ENCODE data around the gene AOC1. TPM values are rescaled to one million over a fixed set of nuclear protein-coding genes. Genes with fewer than 3 reads are reported as not detected.
A peak's percentile ranks its signal among the peaks of the same experiment; 100 is the strongest.
"Not testable (repeated sequence)": the region's sequence is repeated elsewhere in the genome, so short reads cannot be mapped to it uniquely, and the experiment has no call there.

The AOC1 gene
- polyA plus RNA-seq, 4 donors = 23.9 to 102 (median 75.6) TPM

DNA sequence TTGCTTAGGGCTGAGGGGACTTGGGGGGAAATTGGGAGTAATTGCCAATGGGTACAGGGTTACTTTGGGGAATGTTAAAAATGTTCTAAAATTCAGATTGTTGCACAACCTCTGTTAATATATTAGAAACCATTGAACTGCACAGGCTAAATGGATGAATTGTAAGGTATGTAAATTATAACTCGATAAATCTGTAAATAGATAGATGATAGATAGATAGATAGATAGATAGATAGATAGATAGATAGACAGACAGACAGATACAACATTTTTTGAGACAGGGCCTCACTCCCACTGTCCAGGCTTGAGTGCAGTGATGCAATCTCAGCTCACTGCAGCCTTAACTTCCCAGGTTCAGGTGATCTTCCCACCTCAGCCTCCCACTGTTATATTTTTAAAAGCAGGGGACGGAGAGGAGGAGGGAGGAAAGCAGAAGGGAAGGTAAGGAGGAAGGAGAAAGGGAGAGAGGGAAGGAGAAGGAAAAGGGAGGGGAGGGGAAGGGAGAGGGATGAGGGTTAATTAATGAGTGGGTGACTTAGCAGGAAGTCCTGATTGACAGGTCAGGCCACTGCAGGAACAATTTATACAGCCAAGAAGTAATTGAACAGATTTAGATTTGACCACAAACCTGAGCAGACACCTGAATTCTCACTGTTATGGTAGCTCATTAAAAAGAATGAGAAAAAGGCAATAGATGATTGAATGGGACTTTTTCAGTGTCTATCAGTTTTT lies 38.7 kb downstream of the AOC1 start:
- DNase-seq (ENCODE audit: low read depth in 4 of 4, low spot score in 2 of 4) = no peak

DNA sequence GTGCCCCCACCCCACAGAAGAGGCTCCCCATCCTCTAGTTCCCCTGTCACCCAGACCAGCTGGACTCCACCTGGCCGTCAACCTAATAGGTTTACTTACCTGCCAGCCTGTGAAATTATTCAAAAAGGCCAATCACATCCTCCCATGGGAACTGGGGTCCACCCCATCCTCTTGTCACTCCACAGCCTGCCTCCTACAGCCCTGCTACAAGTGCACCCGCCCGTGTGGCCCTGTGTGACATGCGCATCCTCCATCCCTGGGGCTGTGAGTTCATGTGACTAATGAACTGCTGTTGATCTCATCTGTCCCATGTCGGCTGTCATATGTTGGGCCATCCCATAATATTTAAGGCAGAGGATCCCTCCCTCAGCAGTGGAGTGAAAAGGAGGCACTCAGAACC lies 39.4 kb downstream of the AOC1 start:
- DNase-seq (ENCODE audit: low read depth in 4 of 4, low spot score in 2 of 4) = no peak

DNA sequence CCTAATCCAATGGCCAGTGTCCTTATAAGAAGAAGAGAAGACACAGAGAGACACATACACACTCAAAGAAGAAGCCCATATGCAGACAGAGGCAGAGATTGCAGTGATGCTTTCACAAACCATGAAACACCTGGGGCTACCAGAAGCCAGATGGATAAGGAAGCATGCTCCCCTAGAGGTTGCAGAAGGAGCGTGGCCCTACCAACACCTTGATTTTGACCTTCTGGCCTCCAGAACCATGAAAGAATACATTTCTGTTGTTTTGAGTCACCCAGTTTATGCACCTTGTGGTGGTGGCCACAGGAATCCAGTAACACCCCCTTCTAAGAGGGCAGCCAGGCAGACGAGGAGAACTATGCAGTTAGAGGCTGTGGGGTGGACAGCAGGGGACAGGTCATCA lies 43.5 kb downstream of the AOC1 start:
- DNase-seq (ENCODE audit: low read depth in 4 of 4, low spot score in 2 of 4) = no peak

DNA sequence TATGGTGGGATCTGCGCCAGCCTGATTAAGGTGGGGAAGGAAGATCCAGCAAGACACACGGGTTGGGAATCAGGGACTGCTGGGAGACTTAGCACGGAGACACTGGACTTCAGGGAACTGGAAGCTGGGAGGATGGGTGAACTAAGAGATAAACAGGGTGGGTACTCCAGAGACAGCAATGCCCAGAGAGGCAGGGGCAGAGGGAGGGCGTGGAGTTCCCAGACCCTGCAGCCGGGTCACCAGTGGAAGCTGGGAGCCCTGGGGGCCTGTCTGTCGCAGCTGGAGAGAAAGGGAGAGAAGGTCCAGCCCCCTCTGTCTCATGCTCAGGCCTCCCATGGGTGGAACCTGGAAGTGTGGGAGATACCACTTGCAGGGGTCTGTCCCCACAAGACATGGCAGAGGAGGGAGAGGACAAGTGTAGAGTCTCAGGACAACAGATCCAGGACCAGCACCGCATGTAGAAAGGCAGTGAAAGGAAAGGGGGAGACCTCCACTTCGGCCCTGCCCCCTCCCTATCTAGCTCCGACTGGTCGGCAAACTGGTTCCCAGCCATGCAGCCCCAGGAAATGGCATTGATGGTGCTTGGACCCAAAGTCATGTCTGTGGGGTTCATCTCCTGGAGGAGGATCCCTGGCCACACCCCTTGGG lies 44.4 kb downstream of the AOC1 start:
- DNase-seq (ENCODE audit: low read depth in 4 of 4, low spot score in 2 of 4) = no peak

DNA sequence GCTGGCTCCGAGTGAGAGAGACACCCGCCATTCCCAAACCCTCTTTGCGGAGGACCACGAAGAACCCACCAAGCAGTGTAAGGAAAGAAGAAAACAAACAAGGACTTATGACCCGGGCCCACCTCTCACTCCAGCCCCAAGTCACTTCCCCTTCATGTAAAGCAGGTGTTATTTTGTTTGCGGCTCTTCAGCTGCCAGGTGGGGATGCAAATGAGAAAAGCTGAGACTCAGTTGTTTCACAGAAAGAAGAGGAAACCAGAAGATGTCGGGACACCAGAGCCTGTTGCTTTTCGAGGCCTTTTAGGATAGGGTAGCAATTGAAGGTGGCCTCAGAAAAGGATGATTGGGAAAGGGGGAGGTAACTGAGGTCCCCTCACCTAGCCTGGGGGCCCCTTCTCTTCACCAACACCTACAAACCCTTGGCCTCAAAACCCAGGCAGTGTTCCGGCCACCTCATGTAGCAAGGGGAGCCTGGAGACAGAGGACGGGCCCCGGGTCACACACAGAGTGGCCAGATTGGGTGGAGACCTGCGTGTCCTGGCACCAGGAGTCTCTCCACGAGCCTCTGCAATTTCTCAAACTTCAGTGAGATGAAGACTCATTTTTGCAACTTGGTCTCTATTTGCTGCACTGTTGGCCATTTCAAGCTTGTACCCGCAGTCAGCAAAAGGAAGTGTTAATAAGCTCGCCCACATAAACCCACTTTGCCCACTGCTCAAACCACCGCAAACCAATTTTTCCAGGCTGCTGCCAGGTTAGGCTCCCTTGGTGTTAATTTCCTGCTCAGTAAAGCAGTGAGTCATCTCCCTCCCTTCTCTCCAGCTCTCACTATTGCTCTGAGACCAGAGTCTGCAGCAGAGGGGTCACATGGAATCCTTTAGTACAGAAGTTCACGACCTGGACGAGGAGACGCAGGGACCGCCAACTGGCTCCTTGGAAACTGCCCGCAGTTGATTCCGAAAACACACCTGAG lies 45.5 kb downstream of the AOC1 start:
- DNase-seq (ENCODE audit: low read depth in 4 of 4, low spot score in 2 of 4) = no peak

DNA sequence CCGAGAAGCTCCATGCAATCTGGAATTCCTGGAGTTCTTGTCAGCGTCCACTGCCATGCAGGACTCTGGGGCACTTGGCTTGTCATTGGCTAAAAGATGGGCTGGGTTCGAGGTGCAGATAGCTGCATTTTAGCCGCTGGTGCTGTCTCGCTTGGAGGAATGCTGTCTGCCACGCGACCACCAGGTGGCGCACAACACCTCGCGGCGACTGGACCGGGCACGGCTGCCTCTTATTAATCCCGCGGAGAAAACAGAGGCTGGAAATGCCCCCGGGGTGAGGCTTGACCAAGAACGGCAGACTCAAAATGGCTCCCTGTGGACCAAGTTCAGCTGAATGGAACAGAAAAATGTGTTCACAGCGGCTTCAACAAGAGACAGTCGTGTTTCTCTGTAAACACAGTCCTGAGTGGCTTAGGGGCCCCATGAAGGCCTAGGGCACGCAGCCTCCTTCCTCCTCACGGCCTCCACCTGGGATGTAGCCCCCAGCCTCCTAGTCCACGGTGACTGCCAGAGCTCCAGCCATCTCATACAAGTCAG lies 46.2 kb downstream of the AOC1 start:
- DNase-seq (ENCODE audit: low read depth in 4 of 4, low spot score in 2 of 4) = peak in 1 of 4 donors; percentile 44

DNA sequence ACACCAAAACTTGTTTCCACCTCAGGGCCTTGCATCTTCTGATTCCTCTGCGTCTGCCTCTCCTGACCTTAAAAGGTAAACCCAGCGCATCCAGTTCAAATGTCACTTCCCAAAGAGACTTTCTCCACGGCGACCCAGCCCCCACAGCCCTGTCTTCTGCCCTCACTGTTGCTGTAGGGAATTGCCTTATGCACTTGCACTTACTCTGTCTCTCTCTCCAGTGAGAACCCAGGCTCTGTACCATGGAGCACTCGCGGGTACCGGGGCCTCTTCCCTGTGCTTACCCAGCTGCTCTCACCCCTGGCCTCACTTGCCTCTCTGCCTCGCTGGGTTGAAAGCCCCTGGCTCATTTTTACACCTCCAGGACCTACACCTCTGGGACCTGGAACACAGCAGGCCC lies 48.4 kb downstream of the AOC1 start:
- no peak for DNase-seq (ENCODE audit: low read depth in 4 of 4, low spot score in 2 of 4)

DNA sequence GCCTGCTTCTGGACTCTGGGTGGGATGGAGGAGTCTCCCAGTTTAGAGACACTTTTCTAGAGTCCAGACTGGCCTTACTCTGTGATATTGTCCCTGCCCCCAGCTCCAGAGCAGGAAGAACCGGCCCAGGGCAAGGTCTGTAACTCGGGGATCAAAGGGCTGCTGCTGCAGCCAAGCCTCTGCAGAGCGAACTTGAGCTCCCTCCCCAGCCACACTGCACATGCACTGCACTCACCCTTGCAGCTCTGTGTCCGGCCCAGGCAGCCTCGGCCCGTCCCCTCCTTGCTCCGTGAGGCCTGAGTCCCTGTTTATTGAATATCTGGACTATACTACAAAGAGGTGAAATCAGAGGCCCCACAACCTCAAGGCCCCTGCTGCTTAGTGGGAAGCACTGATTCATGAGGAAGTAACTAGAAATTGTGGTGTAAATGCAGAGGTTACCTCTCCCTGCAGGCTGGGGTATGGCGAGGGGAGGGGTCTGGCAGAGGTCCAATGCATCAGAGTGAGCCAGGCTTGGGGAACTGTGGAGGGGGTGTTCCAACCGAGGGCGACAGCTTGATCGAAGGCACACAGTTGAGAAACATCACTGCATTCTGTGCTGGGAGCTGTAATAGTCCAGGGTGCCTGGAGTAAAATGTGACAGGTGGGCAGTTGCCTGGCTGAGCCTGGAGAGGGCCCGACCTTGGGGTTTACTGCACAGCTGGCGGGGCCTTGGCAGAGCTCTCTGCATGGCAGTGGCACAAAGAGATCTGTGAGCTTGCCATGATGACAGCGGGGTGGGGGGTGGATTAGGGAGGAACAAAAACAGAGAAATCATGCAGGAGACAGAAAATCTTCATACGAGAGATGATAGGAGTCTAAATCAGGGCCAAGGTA lies 49.1 kb downstream of the AOC1 start:
- DNase-seq (ENCODE audit: low read depth in 4 of 4, low spot score in 2 of 4) = no peak

DNA sequence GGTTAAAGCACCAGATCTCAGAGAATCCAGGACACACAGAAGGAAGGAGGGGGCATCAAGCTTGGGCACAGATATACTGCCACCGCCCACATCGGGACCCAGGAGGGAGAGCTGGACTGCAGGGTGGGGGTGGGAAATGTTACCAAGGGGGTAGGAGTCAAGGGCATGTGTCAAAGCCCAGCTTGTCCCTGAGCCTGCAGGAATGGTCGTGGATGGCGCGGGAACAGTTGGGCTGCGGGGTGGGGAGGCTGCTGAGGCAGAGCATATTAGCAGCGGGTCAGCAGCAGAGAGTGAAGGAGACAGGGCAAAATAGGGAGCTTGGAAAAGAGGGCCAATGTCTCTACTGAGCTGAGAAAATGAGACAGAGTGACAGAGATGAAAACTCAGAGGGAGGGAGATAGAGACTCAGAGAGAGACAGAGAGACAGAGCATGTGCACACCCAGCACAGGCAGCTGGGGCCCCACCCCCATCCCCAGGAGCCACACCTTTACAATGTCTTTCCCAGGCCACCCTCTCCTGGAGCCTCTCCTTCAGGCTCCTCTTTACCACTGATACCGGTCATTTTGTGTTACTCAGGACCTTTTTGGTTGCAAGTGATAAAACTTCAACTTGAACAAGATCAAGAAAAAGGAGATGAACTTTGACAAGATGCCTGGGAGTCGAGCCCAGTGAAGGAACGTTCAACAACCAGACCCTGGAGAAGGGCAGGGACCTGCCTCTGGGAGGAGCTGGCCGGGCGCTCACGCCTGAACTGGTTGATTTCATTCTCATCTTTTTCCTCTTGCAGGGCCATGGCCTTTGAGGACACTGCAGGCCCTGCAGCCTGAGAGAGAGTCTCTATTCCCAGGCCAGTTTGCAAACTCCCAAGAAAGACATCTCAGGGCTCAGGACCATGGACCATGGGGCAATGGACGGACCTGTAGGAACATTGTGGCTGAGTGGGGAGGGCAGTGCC lies 50.0 kb downstream of the AOC1 start:
- no peak for DNase-seq (ENCODE audit: low read depth in 4 of 4, low spot score in 2 of 4)

DNA sequence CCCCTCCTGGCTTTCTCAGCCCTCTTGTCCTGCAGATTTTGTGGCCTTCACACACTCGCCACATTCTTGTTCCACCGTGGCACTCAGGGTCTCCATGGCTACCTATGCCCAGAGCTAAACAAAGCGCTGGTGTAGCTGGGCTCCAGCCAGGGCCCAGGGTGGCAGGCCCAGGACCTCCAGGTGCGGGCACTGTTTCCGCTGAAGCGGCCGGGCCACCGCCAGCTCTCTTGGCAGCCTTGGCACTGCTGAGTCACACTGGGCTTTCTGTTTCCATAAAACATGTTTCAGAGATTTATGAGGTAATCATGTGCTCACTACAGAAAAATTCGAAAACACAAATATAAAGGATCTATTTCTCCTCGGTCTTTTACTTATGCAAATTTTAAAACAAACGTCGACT lies 51.3 kb downstream of the AOC1 start:
- DNase-seq (ENCODE audit: low read depth in 4 of 4, low spot score in 2 of 4) = no peak

DNA sequence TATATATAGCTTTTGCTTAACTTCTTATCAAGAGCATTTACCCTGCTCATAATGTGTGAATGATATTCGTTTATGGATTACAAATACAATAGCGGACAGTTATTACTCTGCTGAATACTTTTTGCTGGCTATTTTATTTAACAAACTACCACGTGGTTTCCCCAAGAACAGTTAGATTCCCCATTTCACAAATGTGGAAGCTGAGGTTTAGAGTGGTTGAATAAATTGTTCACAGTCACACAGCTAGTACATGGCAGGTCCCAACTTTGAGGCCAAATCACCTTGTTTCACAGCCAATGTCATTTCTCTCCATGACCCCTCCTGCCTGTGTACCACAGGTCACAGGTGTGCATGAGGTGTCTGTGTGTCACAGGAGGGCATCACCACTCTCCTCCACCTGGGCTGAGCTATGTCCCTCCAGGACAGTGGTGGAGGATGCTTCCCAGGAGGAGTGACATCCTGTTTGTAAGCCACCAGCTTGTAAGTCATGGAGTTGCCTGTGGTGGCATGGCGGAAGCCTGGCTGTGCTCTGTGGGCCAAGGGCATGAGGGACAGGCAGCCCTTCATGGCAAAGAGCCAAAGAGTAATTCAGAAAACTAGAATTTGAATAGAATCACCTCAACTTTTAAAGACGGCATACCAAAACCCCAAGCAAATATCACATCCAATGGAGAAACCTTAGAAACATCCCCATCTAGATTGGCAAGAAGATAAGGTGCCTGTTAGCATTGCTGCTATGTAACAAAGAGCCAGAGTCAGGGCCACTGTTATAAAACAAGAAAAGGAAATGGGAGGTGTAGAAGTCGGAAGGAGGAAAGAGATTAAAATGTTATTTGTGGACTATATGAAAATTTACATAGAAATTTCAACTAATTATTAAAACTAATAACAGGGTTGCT lies 51.9 kb downstream of the AOC1 start:
- DNase-seq (ENCODE audit: low read depth in 4 of 4, low spot score in 2 of 4) = no peak

DNA sequence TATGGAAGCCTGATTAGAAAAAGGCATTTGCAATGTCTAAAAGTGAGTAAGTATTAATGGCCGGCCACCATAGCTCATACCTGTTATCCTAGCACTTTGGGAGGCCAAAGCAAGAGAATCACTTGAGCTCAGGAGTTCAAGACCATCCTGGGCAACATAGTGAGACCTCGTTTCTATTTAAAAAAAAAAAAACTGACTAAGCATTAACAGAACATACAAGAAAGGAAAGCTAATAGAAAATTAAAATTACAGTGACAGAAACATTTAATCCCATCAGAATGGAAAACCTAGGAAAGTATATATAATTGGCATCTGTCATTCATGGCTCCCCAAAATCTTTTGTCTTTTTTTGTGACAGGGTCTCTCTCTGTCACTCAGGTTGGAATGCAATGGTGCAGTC lies 55.9 kb downstream of the AOC1 start:
- DNase-seq (ENCODE audit: low read depth in 4 of 4, low spot score in 2 of 4) = no peak

DNA sequence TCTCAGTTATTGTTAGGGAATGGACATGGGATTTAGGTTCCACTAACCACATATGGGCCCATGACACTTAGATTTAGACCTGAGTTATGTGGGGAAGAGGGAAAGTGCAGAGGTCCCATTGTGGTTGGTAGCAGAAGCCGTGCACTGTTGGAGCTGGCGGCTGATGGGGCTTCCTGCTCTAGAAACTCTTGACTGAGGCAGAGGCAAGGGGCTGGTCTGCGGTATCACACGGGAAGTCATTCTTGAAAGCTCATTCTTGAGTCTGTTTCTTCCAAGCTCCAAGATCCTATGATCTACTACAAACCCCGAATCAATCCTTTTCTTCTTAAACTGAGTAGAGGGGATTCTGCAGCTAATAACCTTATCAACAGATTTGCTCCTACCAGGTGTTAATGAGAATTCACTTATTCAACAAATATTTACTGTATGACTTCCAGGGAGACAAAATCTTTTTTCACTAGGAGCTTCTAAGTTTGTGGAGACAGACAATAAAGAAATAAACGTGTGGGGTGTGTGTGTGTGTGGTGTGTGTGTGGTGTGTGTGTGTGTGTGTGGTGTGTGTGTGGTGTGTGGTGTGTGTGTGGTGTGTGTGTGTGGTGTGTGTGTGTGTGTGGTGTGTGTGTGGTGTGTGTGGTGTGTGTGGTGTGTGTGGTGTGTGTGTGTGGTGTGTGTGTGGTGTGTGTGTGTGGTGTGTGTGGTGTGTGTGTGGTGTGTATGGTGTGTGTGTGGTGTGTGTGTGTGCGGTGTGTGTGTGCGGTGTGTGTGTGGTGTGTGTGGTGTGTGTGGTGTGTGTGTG lies 57.1 kb downstream of the AOC1 start:
- no peak for DNase-seq (ENCODE audit: low read depth in 4 of 4, low spot score in 2 of 4)

DNA sequence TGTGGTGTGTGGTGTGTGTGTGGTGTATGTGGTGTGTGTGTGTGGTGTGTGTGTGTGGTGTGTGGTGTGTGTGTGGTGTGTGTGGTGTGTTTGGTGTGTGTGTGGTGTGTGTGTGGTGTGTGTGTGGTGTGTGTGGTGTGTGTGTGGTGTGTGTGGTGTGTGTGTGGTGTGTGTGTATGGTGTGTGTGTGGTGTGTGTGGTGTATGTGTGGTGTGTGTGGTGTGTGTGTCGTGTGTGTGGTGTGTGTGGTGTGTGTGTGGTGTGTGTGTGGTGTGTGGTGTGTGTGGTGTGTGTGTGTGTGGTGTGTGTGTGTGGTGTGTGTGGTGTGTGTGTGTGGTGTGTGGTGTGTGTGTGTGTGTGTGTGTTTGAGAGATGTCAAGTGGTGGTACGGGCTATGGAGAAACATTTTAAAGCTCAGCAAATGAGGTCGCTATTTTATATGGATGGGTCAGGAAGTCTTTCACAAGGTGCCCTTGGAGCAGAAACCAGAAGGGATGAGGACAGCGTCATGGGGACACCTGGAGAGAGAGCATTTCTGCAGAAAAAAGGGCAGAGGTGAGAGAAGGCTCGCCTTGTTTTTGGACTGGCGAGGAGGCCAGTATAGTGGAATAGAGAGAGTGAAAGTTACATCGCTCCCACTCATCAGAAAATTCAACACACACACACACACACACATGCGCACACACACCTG lies 58.1 kb downstream of the AOC1 start:
- DNase-seq (ENCODE audit: low read depth in 4 of 4, low spot score in 2 of 4) = not testable (repeated sequence)

DNA sequence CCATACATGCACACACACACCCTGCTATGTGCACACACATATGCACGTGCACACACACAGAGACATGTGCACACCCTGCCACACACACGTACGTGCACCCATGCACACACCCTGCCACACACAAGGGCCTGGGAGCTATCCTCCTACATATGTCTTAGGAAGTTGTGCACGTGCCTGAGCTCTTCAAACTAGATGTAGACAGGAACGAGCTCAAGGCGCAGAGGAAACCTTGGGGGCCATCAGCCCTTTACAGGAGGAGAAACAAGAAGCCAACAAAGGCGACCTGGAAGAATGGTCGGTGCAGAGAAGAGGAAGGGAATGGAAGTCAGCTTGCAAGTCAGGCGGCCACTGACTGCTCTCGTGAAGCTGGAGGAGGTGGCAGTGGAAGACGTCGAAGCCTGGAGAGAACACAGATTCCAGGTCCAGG lies 58.7 kb downstream of the AOC1 start:
- no peak for DNase-seq (ENCODE audit: low read depth in 4 of 4, low spot score in 2 of 4)

Data from left renal cortex interstitium (tissue), 4 donors.